ENCODE results near the gene CMC1.
A peak's percentile ranks its signal among the peaks of the same experiment; 100 is the strongest.
"Not testable (repeated sequence)": the region's sequence is repeated elsewhere in the genome, so short reads cannot be mapped to it uniquely, and the experiment has no call there.

The CMC1 gene

GRCh38 chr3:28241221-28242160, at the start of gene CMC1:
TSS of gene CMC1 (plus strand) at chr3:28241619. CDS start at chr3:28241794, 175 bp downstream.
- peak; percentile 97 to 99 for DNase-seq (ENCODE audit: low read depth in 1 of 2, low spot score in 1 of 2)
- no peak for TF ChIP-seq JUND (IDR thresholded peaks at IDR 0.05; ENCODE audit: low read depth)
- in situ Hi-C loops (cut with HindIII; ENCODE audit: low pct_unique_long_range_greater_than_20kb, low sequenced_read_pairs): no loop called here

- peak; percentile 14 to 54 for DNase-seq (ENCODE audit: low read depth in 1 of 2, low spot score in 1 of 2)
- TF ChIP-seq JUND (IDR thresholded peaks at IDR 0.05; ENCODE audit: low read depth): no peak
- in situ Hi-C loops (cut with HindIII; ENCODE audit: low pct_unique_long_range_greater_than_20kb, low sequenced_read_pairs): no loop called here
Observed at GRCh38 chr3:28198161-28198560, 43.3 kb upstream of the CMC1 start.

- in situ Hi-C loops (cut with HindIII; ENCODE audit: low pct_unique_long_range_greater_than_20kb, low sequenced_read_pairs): no loop called here
- no peak for TF ChIP-seq JUND (IDR thresholded peaks at IDR 0.05; ENCODE audit: low read depth)
- no peak for DNase-seq (ENCODE audit: low read depth in 1 of 2, low spot score in 1 of 2)
Observed at GRCh38 chr3:28198974-28199373, 42.4 kb upstream of the CMC1 start.

GRCh38 chr3:28199643-28200042, 41.8 kb upstream of the CMC1 start:
- DNase-seq (ENCODE audit: low read depth in 1 of 2, low spot score in 1 of 2); in situ Hi-C loops (cut with HindIII; ENCODE audit: low pct_unique_long_range_greater_than_20kb, low sequenced_read_pairs): not testable (repeated sequence)

- DNase-seq (ENCODE audit: low read depth in 1 of 2, low spot score in 1 of 2); in situ Hi-C loops (cut with HindIII; ENCODE audit: low pct_unique_long_range_greater_than_20kb, low sequenced_read_pairs): not testable (repeated sequence)
Observed at GRCh38 chr3:28200366-28200848, 41.0 kb upstream of the CMC1 start.

GRCh38 chr3:28206479-28206878, 34.9 kb upstream of the CMC1 start:
- in situ Hi-C loops (cut with HindIII; ENCODE audit: low pct_unique_long_range_greater_than_20kb, low sequenced_read_pairs): no loop called here
- no peak for DNase-seq (ENCODE audit: low read depth in 1 of 2, low spot score in 1 of 2)
- TF ChIP-seq JUND (IDR thresholded peaks at IDR 0.05; ENCODE audit: low read depth): no peak

- in situ Hi-C loops (cut with HindIII; ENCODE audit: low pct_unique_long_range_greater_than_20kb, low sequenced_read_pairs): no loop called here
- no peak for TF ChIP-seq JUND (IDR thresholded peaks at IDR 0.05; ENCODE audit: low read depth)
- no peak for DNase-seq (ENCODE audit: low read depth in 1 of 2, low spot score in 1 of 2)
Observed at GRCh38 chr3:28207000-28207733, 34.3 kb upstream of the CMC1 start.

GRCh38 chr3:28210968-28211713, 30.3 kb upstream of the CMC1 start:
- DNase-seq (ENCODE audit: low read depth in 1 of 2, low spot score in 1 of 2): no peak
- TF ChIP-seq JUND (IDR thresholded peaks at IDR 0.05; ENCODE audit: low read depth): no peak
- in situ Hi-C loops (cut with HindIII; ENCODE audit: low pct_unique_long_range_greater_than_20kb, low sequenced_read_pairs): no loop called here

- in situ Hi-C loops (cut with HindIII; ENCODE audit: low pct_unique_long_range_greater_than_20kb, low sequenced_read_pairs): no loop called here
- DNase-seq (ENCODE audit: low read depth in 1 of 2, low spot score in 1 of 2): no peak
- TF ChIP-seq JUND (IDR thresholded peaks at IDR 0.05; ENCODE audit: low read depth): no peak
Observed at GRCh38 chr3:28212681-28213080, 28.7 kb upstream of the CMC1 start.

GRCh38 chr3:28215407-28215806, 26.0 kb upstream of the CMC1 start:
- no peak for DNase-seq (ENCODE audit: low read depth in 1 of 2, low spot score in 1 of 2)
- no peak for TF ChIP-seq JUND (IDR thresholded peaks at IDR 0.05; ENCODE audit: low read depth)
- in situ Hi-C loops (cut with HindIII; ENCODE audit: low pct_unique_long_range_greater_than_20kb, low sequenced_read_pairs): no loop called here

GRCh38 chr3:28218071-28218916, 23.1 kb upstream of the CMC1 start:
- in situ Hi-C loops (cut with HindIII; ENCODE audit: low pct_unique_long_range_greater_than_20kb, low sequenced_read_pairs): no loop called here
- no peak for TF ChIP-seq JUND (IDR thresholded peaks at IDR 0.05; ENCODE audit: low read depth)
- DNase-seq (ENCODE audit: low read depth in 1 of 2, low spot score in 1 of 2): no peak

GRCh38 chr3:28218917-28219198, 22.6 kb upstream of the CMC1 start:
- in situ Hi-C loops (cut with HindIII; ENCODE audit: low pct_unique_long_range_greater_than_20kb, low sequenced_read_pairs): no loop called here

More at GRCh38 chr3:28218917-28219198, 22.6 kb upstream of the CMC1 start:
- DNase-seq (ENCODE audit: low read depth in 1 of 2, low spot score in 1 of 2): no peak
- no peak for TF ChIP-seq JUND (IDR thresholded peaks at IDR 0.05; ENCODE audit: low read depth)

Measured in T47D (cell line).